Progenitor cell of endocrine pancreas (in vitro differentiated cells): ENCODE measurements around the gene HSPA6. TPM values are rescaled to one million over a fixed set of nuclear protein-coding genes. Genes with fewer than 3 reads are reported as not detected.

ENCODE experiments used
- DNase-seq: peaks from one replicate; pipeline ENCODE4 v3.0.0; 2021; ENCODE audit warnings: low spot score; ENCODE audit not compliant: unreplicated experiment
- H3K27ac Mint-ChIP-seq: 2 replicates; pipeline ENCODE4 v1.8.0; 2021; ENCODE audit warnings: mild to moderate bottlenecking, moderate library complexity, mixed read lengths
- H3K27me3 Mint-ChIP-seq: 2 replicates; pipeline ENCODE4 v1.8.0; 2021; ENCODE audit warnings: mixed read lengths
- H3K36me3 Mint-ChIP-seq: 2 replicates; pipeline ENCODE4 v1.8.0; 2022; ENCODE audit warnings: mixed read lengths; ENCODE audit not compliant: insufficient read depth
- H3K4me1 Mint-ChIP-seq: 2 replicates; pipeline ENCODE4 v1.8.0; 2021; ENCODE audit warnings: low read depth, mixed read lengths
- H3K4me3 Mint-ChIP-seq: 2 replicates; pipeline ENCODE4 v1.8.0; 2021; ENCODE audit warnings: low read depth, mild to moderate bottlenecking, moderate library complexity, mixed read lengths
- H3K9me3 Mint-ChIP-seq: 2 replicates; pipeline ENCODE4 v1.8.0; 2021; ENCODE audit warnings: low read depth, mixed read lengths
- CTCF ChIP-seq: fragments of 200-600 bp; sonication (generic); IDR thresholded peaks from one replicate; pipeline ENCODE4 v1.5.0; 2021; ENCODE audit warnings: antibody characterized with exemption, mild to moderate bottlenecking; ENCODE audit not compliant: unreplicated experiment
- total RNA-seq: library from RNA; stranded (reverse); gene quantifications from 2 replicates; pipeline ENCODE4 v1.2.1, GENCODE V29; 2021

Gene HSPA6
- total RNA-seq, 1 donor from 2014 or later, result not detected

DNA sequence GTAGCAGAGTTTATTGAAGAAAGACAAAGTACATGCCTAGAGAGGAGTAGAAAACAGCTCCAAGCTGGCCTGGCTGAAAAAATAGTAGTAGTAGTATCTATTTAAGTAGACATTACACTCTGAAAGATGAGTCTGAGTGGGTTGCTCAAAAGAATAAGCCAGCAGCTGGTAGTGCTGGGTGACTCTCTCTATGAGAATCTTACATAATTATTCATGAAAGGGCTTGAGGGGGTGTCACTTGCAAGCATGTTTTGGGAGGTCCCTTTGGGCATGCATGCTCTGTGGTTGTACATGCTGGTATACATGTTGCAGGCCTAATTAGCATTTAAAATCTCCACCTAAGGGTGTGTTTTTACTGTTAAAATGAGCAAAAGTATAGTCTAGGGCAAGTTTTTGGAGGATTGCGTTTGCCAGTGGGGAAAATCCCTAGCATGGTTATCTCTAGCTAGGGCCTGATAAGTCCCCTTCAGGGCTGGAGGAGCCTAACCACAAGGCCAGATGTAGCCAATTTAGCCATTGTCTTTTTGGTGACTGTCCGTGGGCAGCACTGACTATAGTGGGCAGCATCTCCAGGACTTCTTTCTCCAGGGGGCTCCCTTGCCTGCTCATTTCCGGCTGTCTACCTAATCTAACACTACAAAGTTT, 30.1 kb upstream of the HSPA6 start:
- Mint-ChIP-seq H3K4me3 (no peak overlapping the region), H3K27ac (no peak overlapping the region), H3K4me1 (peaks cover 4% of the 10 kb centered on the region), H3K27me3 (peaks cover 46% of the 10 kb centered on the region), H3K9me3 (no peaks in the 10 kb centered on the region), H3K36me3 (no peaks in the 10 kb centered on the region)
- DNase-seq, result no peak
- no peak for TF ChIP-seq CTCF

DNA sequence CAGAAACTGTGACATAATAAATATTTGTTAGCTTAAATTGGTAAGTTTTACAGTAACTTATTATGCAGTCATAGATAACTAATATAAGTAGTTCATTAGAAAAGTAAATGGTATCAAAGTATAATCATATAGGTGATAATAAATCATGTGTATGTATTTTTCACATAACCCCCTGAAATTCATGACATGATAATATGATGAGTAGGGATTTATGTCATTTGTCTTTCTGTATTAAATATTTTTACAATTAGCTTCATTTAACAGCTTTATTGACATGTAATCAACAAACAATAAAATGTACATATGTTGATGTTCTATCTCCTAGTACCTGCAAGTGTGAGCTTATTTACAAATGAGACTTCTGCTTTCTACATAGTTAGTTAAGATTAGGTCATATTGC, 28.9 kb upstream of the HSPA6 start:
- H3K4me1 Mint-ChIP-seq, result peaks cover 4% of the 10 kb centered on the region
- no peak for DNase-seq
- no peak overlapping the region for H3K27ac Mint-ChIP-seq
- H3K4me3 Mint-ChIP-seq, result no peak overlapping the region
- H3K27me3 Mint-ChIP-seq, result peaks cover 47% of the 10 kb centered on the region
- no peaks in the 10 kb centered on the region for H3K36me3 Mint-ChIP-seq
- H3K9me3 Mint-ChIP-seq, result no peaks in the 10 kb centered on the region
- no peak for TF ChIP-seq CTCF

DNA sequence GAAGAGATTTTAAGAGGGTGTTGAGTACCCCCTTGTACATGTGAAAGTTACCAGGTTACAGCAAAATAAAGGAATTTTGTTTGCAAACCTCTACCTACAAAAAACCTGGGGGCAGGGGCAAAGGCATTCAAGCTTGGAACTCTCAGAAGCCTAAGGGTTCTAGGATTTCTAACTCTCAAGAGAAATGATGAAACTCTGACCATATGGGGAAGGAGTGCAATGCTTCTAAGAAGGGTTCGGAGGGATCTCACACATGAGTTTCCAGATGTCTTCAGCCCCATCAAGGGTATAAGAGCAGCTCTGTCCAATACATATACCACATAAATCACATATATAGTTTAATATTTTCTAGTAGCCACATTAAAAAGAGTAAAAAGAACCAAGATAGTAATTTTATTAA, 26.4 kb upstream of the HSPA6 start:
- Mint-ChIP-seq H3K36me3 (no peaks in the 10 kb centered on the region), H3K4me1 (peaks cover 8% of the 10 kb centered on the region), H3K9me3 (no peaks in the 10 kb centered on the region), H3K27ac (no peak overlapping the region), H3K4me3 (no peak overlapping the region), H3K27me3 (peaks cover 42% of the 10 kb centered on the region)
- no peak for TF ChIP-seq CTCF
- no peak for DNase-seq

DNA sequence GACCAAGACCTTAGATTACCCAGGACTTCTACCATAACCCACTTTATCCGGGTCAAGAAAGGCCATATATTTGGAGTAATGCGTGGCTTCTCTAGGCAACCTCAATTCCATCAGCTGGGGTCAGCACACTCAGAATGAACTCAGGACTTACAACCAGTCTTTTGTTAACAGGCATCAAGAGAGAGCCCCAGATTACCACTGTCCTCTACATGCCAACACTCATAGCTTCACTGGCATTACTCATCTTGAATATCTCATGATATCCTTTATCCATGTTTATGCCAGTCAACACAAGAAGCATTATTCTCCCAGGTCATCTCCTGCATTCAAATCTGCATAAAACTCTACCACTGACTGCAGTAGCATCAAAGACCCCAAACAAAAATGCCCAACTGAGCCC, 25.7 kb upstream of the HSPA6 start:
- peaks cover 41% of the 10 kb centered on the region for H3K27me3 Mint-ChIP-seq
- H3K4me1 Mint-ChIP-seq, result peaks cover 8% of the 10 kb centered on the region
- no peak overlapping the region for H3K4me3 Mint-ChIP-seq

More for the DNA sequence above, 25.7 kb upstream of the HSPA6 start:
- DNase-seq, result no peak
- Mint-ChIP-seq H3K27ac (no peak overlapping the region), H3K9me3 (no peaks in the 10 kb centered on the region), H3K36me3 (no peaks in the 10 kb centered on the region)
- no peak for TF ChIP-seq CTCF
